HepG2 (cell line): ENCODE results near the gene BMP2K.

Source experiments
- CBFB ChIP-seq: sonication (generic); formaldehyde crosslinking; IDR thresholded peaks from 2 replicates; pipeline ENCODE4 v1.4.0; 2020; ENCODE audit warnings: missing genetic modification reagents
- CTCF ChIP-seq: sonication (generic); formaldehyde crosslinking; IDR thresholded peaks from 2 replicates; pipeline ENCODE4 v1.5.0; 2020; ENCODE audit warnings: mild to moderate bottlenecking, missing genetic modification reagents, moderate library complexity
- ELF4 ChIP-seq: sonication (generic); formaldehyde crosslinking; IDR thresholded peaks from 2 replicates; pipeline ENCODE4 v1.5.0; 2020; ENCODE audit warnings: missing genetic modification reagents, mild to moderate bottlenecking, moderate library complexity, borderline replicate concordance
- JUNB ChIP-seq: sonication (generic); formaldehyde crosslinking; IDR thresholded peaks from 2 replicates; pipeline ENCODE4 v1.8.0; 2022; ENCODE audit warnings: missing genetic modification reagents, mild to moderate bottlenecking, borderline replicate concordance
- KDM2A ChIP-seq: sonication (generic); formaldehyde crosslinking; IDR thresholded peaks from 2 replicates; pipeline ENCODE4 v1.4.0; 2020; ENCODE audit warnings: low read depth, missing genetic modification reagents, borderline replicate concordance
- KMT2B ChIP-seq: IDR thresholded peaks from 2 replicates; pipeline ENCODE4 v1.6.1; 2016; ENCODE audit warnings: missing genetic modification reagents, missing compliant biosample characterization
- POLR2AphosphoS5 ChIP-seq: IDR thresholded peaks from 2 replicates; pipeline ENCODE4 v1.6.1; 2012; ENCODE audit warnings: low read depth, low read length
- REST ChIP-seq, 2 experiments: IDR thresholded peaks; 2 replicates each; pipeline ENCODE4 v1.6.1; 2011 to 2012; ENCODE audit warnings: low read length in 2 of 2, borderline replicate concordance in 1 of 2, low read depth in 1 of 2, mild to moderate bottlenecking in 1 of 2, moderate library complexity in 1 of 2
- RXRA ChIP-seq: sonication (generic); formaldehyde crosslinking; IDR thresholded peaks from 2 replicates; pipeline ENCODE4 v1.5.1; 2020; ENCODE audit warnings: missing genetic modification reagents
- SP5 ChIP-seq: IDR thresholded peaks from 2 replicates; pipeline ENCODE4 v1.6.1; 2016; ENCODE audit warnings: low read depth, borderline replicate concordance
- ZBTB43 ChIP-seq: sonication (generic); formaldehyde crosslinking; conservative IDR thresholded peaks from 2 replicates; pipeline ENCODE4 v1.4.0; 2020; ENCODE audit warnings: missing genetic modification reagents
- ZNF207 ChIP-seq: fragments of 450-650 bp; IDR thresholded peaks from 2 replicates; pipeline ENCODE4 v1.6.1; 2016; ENCODE audit warnings: antibody characterized with exemption, borderline replicate concordance
- ZNF703 ChIP-seq: sonication (generic); formaldehyde crosslinking; IDR thresholded peaks from 2 replicates; pipeline ENCODE4 v1.5.1; 2020; ENCODE audit warnings: missing genetic modification reagents, mild to moderate bottlenecking, moderate library complexity, borderline replicate concordance
- TF ChIP-seq, protein P1 (sequence below): sonication (generic); formaldehyde crosslinking; IDR thresholded peaks from 2 replicates; pipeline ENCODE4 v1.9.0; 2021; ENCODE audit warnings: missing genetic modification reagents, borderline replicate concordance

DNA sequence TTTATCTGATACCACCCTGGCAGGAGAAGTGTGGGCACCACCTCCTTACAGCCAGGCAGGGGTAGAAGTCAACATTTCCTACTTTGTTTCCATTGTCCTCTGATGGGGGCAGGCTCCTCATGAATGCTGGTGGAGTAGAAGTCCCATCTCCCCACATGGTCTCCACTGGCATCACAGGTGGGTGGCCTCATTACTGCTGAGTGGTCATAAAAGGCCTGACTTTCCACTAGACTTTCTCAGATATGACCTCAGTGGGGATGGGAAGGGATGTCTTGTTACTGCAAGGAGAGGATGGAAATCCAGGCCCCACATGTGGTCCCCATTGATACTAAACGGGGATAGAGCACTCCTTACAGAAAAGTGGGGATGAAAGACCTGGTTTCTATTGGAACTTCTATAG lies 18.6 kb upstream of the BMP2K start:
- TF ChIP-seq ZNF703 (CRISPR knock-in tag) (no peak), SP5 (no peak), RXRA (CRISPR knock-in tag) (no peak), ELF4 (CRISPR knock-in tag) (no peak), REST (IDR thresholded peaks at IDR 0.05; ENCODE audit: borderline replicate concordance in 1 of 2, low read depth in 1 of 2, low read length in 2 of 2) (no peak), CBFB (CRISPR knock-in tag) (no peak), CTCF (CRISPR knock-in tag) (no peak), ZBTB43 (CRISPR knock-in tag) (no peak), JUNB (no peak), KMT2B (CRISPR knock-in tag) (no peak), ZNF207 (no peak), KDM2A (CRISPR knock-in tag) (no peak), POLR2AphosphoS5 (no peak)
- TF ChIP-seq, protein P1, sequence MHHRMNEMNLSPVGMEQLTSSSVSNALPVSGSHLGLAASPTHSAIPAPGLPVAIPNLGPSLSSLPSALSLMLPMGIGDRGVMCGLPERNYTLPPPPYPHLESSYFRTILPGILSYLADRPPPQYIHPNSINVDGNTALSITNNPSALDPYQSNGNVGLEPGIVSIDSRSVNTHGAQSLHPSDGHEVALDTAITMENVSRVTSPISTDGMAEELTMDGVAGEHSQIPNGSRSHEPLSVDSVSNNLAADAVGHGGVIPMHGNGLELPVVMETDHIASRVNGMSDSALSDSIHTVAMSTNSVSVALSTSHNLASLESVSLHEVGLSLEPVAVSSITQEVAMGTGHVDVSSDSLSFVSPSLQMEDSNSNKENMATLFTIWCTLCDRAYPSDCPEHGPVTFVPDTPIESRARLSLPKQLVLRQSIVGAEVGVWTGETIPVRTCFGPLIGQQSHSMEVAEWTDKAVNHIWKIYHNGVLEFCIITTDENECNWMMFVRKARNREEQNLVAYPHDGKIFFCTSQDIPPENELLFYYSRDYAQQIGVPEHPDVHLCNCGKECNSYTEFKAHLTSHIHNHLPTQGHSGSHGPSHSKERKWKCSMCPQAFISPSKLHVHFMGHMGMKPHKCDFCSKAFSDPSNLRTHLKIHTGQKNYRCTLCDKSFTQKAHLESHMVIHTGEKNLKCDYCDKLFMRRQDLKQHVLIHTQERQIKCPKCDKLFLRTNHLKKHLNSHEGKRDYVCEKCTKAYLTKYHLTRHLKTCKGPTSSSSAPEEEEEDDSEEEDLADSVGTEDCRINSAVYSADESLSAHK (CRISPR knock-in tag): no peak
